H9 (cell line): Measurements from ENCODE around the gene TRIO. TPM values are rescaled to one million over a fixed set of nuclear protein-coding genes. Genes with fewer than 3 reads are reported as not detected.

ENCODE experiments used
- DNase-seq: peaks from one replicate; pipeline ENCODE4 v3.0.0-alpha.2; 2017
- H2AFZ ChIP-seq: one replicate; pipeline ENCODE4 v1.6.1; 2013; ENCODE audit warnings: mild to moderate bottlenecking, low read length, control low read depth, moderate library complexity
- H2AK5ac ChIP-seq: 2 replicates; pipeline ENCODE4 v1.6.1; 2013; ENCODE audit warnings: low read length, control low read depth, mixed read lengths; ENCODE audit not compliant: insufficient read length
- H2BK120ac ChIP-seq: one replicate; pipeline ENCODE4 v1.6.1; 2013; ENCODE audit warnings: low read depth, mild to moderate bottlenecking, low read length, control low read depth, inconsistent platforms; ENCODE audit not compliant: poor library complexity, severe bottlenecking
- H2BK12ac ChIP-seq: 2 replicates; pipeline ENCODE4 v1.6.1; 2013; ENCODE audit warnings: low read length, control low read depth, mixed read lengths, low read depth; ENCODE audit not compliant: insufficient read length
- H2BK15ac ChIP-seq: 2 replicates; pipeline ENCODE4 v1.6.1; 2013; ENCODE audit warnings: low read depth, low read length, control low read depth
- H2BK20ac ChIP-seq: one replicate; pipeline ENCODE4 v1.6.1; 2013; ENCODE audit warnings: low read depth, mild to moderate bottlenecking, low read length, control low read depth, inconsistent platforms; ENCODE audit not compliant: poor library complexity, severe bottlenecking
- H2BK5ac ChIP-seq: 2 replicates; pipeline ENCODE4 v1.6.1; 2013; ENCODE audit warnings: low read length, control low read depth, mixed read lengths; ENCODE audit not compliant: insufficient read length
- H3K14ac ChIP-seq: 2 replicates; pipeline ENCODE4 v1.6.1; 2013; ENCODE audit warnings: low read length, control low read depth; ENCODE audit not compliant: insufficient read depth
- H3K18ac ChIP-seq: 2 replicates; pipeline ENCODE4 v1.6.1; 2013; ENCODE audit warnings: low read depth, mild to moderate bottlenecking, mixed read lengths, low read length, control low read depth; ENCODE audit not compliant: insufficient read length
- H3K23ac ChIP-seq: 2 replicates; pipeline ENCODE4 v1.6.1; 2013; ENCODE audit warnings: low read length, control low read depth, mixed read lengths, low read depth; ENCODE audit not compliant: insufficient read length
- H3K23me2 ChIP-seq: 2 replicates; pipeline ENCODE4 v1.6.1; 2013; ENCODE audit warnings: low read depth, mild to moderate bottlenecking, mixed read lengths, low read length, control low read depth; ENCODE audit not compliant: insufficient read length, poor library complexity, severe bottlenecking
- H3K27ac ChIP-seq: 2 replicates; pipeline ENCODE4 v1.5.1; 2013; ENCODE audit warnings: low read length, control low read depth, mixed read lengths, low read depth; ENCODE audit not compliant: insufficient read length
- H3K27me3 ChIP-seq: 2 replicates; pipeline ENCODE4 v1.6.1; 2013; ENCODE audit warnings: low read length, control low read depth, inconsistent platforms; ENCODE audit not compliant: insufficient read depth
- H3K4ac ChIP-seq: 2 replicates; pipeline ENCODE4 v1.6.1; 2013; ENCODE audit warnings: low read depth, mild to moderate bottlenecking, control low read depth, inconsistent platforms, low read length, moderate library complexity
- H3K4me1 ChIP-seq: 2 replicates; pipeline ENCODE4 v1.6.1; 2013; ENCODE audit warnings: low read length, control low read depth, inconsistent platforms; ENCODE audit not compliant: insufficient read depth
- H3K4me2 ChIP-seq: 2 replicates; pipeline ENCODE4 v1.6.1; 2013; ENCODE audit warnings: low read length, control low read depth, mixed read lengths; ENCODE audit not compliant: insufficient read length, insufficient read depth
- H3K56ac ChIP-seq: 2 replicates; pipeline ENCODE4 v1.6.1; 2013; ENCODE audit warnings: low read depth, mild to moderate bottlenecking, mixed read lengths, low read length, control low read depth; ENCODE audit not compliant: insufficient read length
- H3K79me1 ChIP-seq: 2 replicates; pipeline ENCODE4 v1.6.1; 2013; ENCODE audit warnings: low read depth, mild to moderate bottlenecking, moderate library complexity, low read length, control low read depth, inconsistent platforms; ENCODE audit not compliant: insufficient read depth, poor library complexity, severe bottlenecking
- H3K79me2 ChIP-seq: 2 replicates; pipeline ENCODE4 v1.6.1; 2013; ENCODE audit warnings: low read length, control low read depth, inconsistent platforms; ENCODE audit not compliant: insufficient read depth
- H3K9ac ChIP-seq: 2 replicates; pipeline ENCODE4 v1.6.1; 2013; ENCODE audit warnings: low read length, control low read depth, mixed read lengths; ENCODE audit not compliant: insufficient read length; ENCODE audit errors: extremely low read depth
- H3K9me3 ChIP-seq: one replicate; pipeline ENCODE4 v1.6.1; 2013; ENCODE audit warnings: low read depth, low read length, inconsistent platforms; ENCODE audit not compliant: control insufficient read depth
- H3T11ph ChIP-seq: one replicate; pipeline ENCODE4 v1.6.1; 2013; ENCODE audit warnings: mild to moderate bottlenecking, low read length, control low read depth, inconsistent platforms
- H4K20me1 ChIP-seq: one replicate; pipeline ENCODE4 v1.6.1; 2013; ENCODE audit not compliant: control insufficient read depth, insufficient read length, insufficient read depth
- H4K5ac ChIP-seq: 2 replicates; pipeline ENCODE4 v1.6.1; 2013; ENCODE audit warnings: low read depth, mild to moderate bottlenecking, mixed read lengths, low read length, control low read depth; ENCODE audit not compliant: insufficient read length
- H4K8ac ChIP-seq: replicated peaks from 2 replicates; pipeline ENCODE4 v1.6.1; 2013; ENCODE audit warnings: low read length, control low read depth, mixed read lengths, low read depth; ENCODE audit not compliant: insufficient read length
- H4K91ac ChIP-seq: 2 replicates; pipeline ENCODE4 v1.6.1; 2013; ENCODE audit warnings: low read depth, mild to moderate bottlenecking, moderate library complexity, mixed read lengths, low read length, control low read depth; ENCODE audit not compliant: insufficient read length
- H3K27ac Mint-ChIP-seq, 3 experiments: 2 replicates in 2 of 3; 3 replicates in 1 of 3; pipeline ENCODE4 v1.8.0; 2020 to 2021; ENCODE audit warnings: mixed read lengths in 3 of 3, mild to moderate bottlenecking in 1 of 3, moderate library complexity in 1 of 3
- H3K27me3 Mint-ChIP-seq: 2 replicates; pipeline ENCODE4 v1.8.0; 2021; ENCODE audit warnings: low read depth, mild to moderate bottlenecking, moderate library complexity, mixed read lengths
- H3K36me3 Mint-ChIP-seq, 3 experiments: 2 replicates in 2 of 3; 3 replicates in 1 of 3; pipeline ENCODE4 v1.8.0; 2020 to 2021; ENCODE audit warnings: low read depth in 3 of 3, mixed read lengths in 3 of 3; ENCODE audit not compliant: insufficient read depth in 1 of 3
- H3K4me1 Mint-ChIP-seq, 2 experiments: 2 replicates each; pipeline ENCODE4 v1.8.0; 2020; ENCODE audit warnings: mixed read lengths in 2 of 2
- H3K4me3 Mint-ChIP-seq, 2 experiments: 2 replicates in 1 of 2; 3 replicates in 1 of 2; pipeline ENCODE4 v1.8.0; 2020 to 2021; ENCODE audit warnings: mild to moderate bottlenecking in 2 of 2, mixed read lengths in 2 of 2, moderate library complexity in 1 of 2
- H3K9me3 Mint-ChIP-seq, 2 experiments: 2 replicates in 1 of 2; 3 replicates in 1 of 2; pipeline ENCODE4 v1.8.0; 2020; ENCODE audit warnings: mild to moderate bottlenecking in 2 of 2, mixed read lengths in 2 of 2, moderate library complexity in 1 of 2
- CTCF ChIP-seq: fragments of 200-600 bp; sonication (generic); conservative IDR thresholded peaks from 3 replicates; pipeline ENCODE4 v1.8.0; 2021; ENCODE audit warnings: antibody characterized with exemption, mild to moderate bottlenecking
- WGBS: extraction: QIAGEN DNeasy Blood & Tissue Kit; methylation state at CpG from one replicate; pipeline ENCODE4 v1.1.7; 2013; ENCODE audit warnings: missing lambda C conversion rate, low lambda C conversion rate, mixed read lengths; ENCODE audit not compliant: insufficient read length; ENCODE audit errors: extremely low coverage; 5-methylcytosine and 5-hydroxymethylcytosine counted together
- total RNA-seq: library from RNA; stranded (reverse); gene quantifications from 2 replicates; pipeline ENCODE4 v1.2.1, GENCODE V29; 2021

Gene TRIO
- total RNA-seq, 1 experiment from 2014 or later = 87.8 TPM

DNA sequence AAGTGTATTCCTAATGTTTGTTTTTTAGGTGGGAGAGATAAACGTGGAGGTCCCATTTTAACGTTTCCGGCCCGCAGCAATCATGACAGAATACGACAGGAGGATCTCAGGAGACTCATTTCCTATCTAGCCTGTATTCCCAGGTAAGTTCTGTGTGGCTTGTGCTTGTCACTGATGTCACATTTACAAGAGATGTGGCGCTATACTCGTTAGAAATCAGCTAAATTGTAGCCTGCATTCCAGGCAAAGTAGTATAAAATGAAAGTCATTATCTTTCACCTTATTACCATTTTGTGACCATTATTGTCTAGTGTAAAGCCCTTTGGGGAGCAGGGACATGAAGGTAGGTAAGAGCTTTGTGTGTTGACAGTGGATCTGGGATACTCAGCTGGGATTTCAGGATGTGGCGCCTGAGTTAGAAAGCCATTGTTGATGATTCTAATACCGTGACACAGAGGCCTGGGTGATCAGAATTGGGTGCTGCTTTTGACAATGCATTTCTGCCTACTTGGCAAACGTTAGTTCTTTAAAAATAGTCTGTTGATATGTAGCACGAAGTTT lies 137.2 kb downstream of the TRIO start:
- H3K27ac Mint-ChIP-seq = no peak overlapping the region

More for the DNA sequence above, 137.2 kb downstream of the TRIO start:
- peaks cover 7% of the 10 kb centered on the region; the same call in 1 of the 2 replicates for H3K4me1 ChIP-seq
- no peak overlapping the region for H2BK120ac ChIP-seq
- H2AK5ac ChIP-seq = no peak overlapping the region
- Mint-ChIP-seq H3K36me3 (peaks cover 6 to 12% (median 11%) of the 10 kb centered on the region in 3 experiments; a peak in 3 of 7 replicates), H3K27me3 (no peaks in the 10 kb centered on the region), H3K4me3 (no peak overlapping the region), H3K4me1 (peaks cover 45% of the 10 kb centered on the region in 2 experiments), H3K9me3 (no peaks in the 10 kb centered on the region)
- WGBS = no CpG with 5 or more reads among the region's 11 CpGs
- H3K4me2 ChIP-seq = no peak overlapping the region
- no peak for TF ChIP-seq CTCF
- H4K8ac ChIP-seq = no peak overlapping the region
- no peak overlapping the region for H3K56ac ChIP-seq
- no peak overlapping the region for H3T11ph ChIP-seq
- DNase-seq = no peak
- no peak overlapping the region for H3K23ac ChIP-seq
- no peak overlapping the region for H2BK15ac ChIP-seq
- H3K14ac ChIP-seq = no peak overlapping the region
- no peak overlapping the region for H3K4ac ChIP-seq
- no peak overlapping the region for H2BK5ac ChIP-seq
- no peak overlapping the region for H3K18ac ChIP-seq
- H2AFZ ChIP-seq = no peak overlapping the region
- H4K20me1 ChIP-seq = no peaks in the 10 kb centered on the region
- H3K27me3 ChIP-seq = no peaks in the 10 kb centered on the region
- no peak overlapping the region for H4K5ac ChIP-seq
- no peak overlapping the region for H2BK12ac ChIP-seq
- no peaks in the 10 kb centered on the region for H3K9me3 ChIP-seq
- no peaks in the 10 kb centered on the region; the same call in 1 of the 2 replicates for H3K79me2 ChIP-seq
- no peak overlapping the region for H2BK20ac ChIP-seq
- no peak overlapping the region for H3K27ac ChIP-seq
- H3K9ac ChIP-seq = no peak overlapping the region
- no peak overlapping the region for H4K91ac ChIP-seq
- H3K79me1 ChIP-seq = no peaks in the 10 kb centered on the region
- H3K23me2 ChIP-seq = no peaks in the 10 kb centered on the region
